ENCODE measurements around the gene ABCA13.
A peak's percentile ranks its signal among the peaks of the same experiment; 100 is the strongest.

Gene ABCA13

GRCh38 chr7:48528646-48529045 is 357.4 kb downstream of the ABCA13 start:
- DNase-seq: no peak

DNA sequence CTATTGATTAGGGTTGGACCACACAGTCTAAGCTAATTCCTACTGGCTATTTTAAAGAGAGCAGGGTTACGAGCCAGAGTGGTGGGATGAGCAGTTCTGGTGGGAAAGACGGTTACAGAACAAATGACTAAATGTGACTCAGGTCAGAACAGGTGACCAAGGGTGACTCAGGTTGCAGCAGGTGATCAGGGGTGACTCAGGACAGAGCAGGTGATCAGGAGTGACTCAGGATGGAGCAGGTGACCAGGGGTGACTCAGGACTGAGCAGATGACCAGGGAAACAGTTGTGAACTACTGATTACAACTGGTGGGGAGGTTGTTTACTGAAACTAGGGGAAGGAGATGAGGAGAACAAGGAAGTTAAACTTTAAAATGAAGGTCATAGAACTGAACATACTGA is 366.3 kb downstream of the ABCA13 start:
- DNase-seq: peak; percentile 92

DNA sequence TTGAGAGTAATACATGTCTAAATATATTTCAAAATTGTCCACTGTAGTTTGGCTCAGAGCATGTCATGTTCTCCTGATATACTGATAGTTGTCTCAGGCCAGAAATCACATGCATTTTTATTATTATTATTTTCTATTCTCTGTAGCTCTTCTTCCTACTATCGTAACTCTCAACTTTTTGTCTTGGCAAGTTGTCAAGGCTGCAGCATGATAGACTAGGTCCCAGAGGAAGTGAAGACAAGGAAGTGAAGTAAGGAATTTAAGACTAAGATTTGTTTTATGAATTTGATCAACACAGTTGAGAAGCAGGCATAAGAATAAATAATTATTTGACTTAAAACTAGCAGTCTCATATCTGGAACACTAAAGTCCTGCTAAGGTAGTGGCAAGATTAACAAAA is 369.5 kb downstream of the ABCA13 start:
- DNase-seq: no peak

DNA sequence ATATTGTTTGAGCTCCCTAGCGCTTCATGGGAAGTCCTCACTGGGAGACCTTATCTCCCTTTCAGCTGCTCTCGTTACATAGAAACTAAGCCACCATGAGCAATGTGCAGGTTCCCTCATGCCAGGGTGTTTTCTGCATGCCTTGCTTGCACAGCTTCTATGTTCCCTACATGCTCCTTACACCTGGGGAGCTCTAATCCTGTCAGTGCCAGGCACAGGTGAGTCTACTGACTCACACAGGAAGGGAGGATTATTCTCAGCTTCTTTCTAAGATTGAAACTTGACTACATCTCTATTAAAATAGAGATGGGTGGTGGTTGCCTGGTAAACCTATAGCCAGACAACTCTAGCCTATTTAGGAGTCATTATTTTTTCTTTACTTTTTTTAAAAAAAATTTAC is 377.4 kb downstream of the ABCA13 start:
- DNase-seq: no peak

DNA sequence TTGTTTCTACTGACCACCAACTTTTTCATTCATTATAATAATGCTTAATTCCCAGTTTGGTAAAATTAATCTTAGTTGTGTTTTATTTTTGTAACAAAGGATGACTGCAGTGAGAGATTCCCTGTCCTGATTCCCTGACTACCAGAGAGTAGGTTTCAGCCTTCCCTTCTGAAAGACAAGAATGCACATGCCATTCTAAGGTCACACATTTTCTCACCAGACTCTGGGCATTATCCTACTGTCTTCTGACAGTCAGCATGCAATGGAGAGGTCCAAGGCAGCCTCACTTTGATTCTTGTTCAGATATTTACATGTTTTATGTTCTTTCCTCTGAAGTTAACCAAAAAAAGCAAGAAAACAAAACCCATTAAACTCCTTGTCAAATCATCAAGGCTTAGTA is 380.4 kb downstream of the ABCA13 start:
- no peak for DNase-seq

GRCh38 chr7:48563334-48563733 is 392.1 kb downstream of the ABCA13 start:
- DNase-seq: no peak

DNA sequence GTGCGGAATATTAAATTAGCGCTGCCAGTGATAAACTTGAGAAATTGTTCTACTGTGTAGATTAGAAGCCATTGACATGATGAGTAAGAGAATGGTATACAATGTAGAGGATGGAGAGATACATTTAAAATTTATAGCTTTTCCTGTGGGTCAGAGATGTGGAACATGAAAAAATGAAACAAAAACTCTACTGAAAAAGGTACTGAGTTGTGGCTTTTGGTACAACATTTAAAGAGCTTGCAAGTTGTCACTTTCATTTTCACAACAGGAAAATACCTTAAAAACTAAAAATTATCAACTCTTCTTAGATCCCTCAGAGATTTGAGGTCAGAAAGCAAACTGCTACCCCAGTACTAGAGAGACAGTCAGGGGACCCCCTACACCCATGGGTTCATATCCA is 404.3 kb downstream of the ABCA13 start:
- no peak for DNase-seq

- DNase-seq: no peak
Observed at GRCh38 chr7:48587475-48587874, 416.2 kb downstream of the ABCA13 start.

DNA sequence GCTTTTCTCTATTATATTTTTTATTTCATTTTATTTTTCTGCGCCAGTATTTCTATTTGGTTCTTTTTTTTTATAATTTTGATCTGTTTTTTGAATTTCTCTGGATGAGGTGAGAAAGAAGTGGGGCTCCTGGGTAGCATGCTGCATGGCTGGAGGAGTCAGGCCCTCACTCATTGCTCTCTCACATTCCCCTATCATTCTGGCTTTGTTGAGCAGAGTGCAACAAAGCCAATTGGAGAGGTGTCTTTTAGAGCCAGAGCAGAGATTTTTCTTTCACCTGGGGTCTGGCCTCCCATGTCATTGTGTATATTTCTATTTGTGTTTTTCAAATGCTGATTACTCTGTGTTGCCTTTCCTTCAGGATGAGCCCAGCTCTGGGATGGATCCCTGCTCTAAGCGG is 423.1 kb downstream of the ABCA13 start:
- DNase-seq: no peak

DNA sequence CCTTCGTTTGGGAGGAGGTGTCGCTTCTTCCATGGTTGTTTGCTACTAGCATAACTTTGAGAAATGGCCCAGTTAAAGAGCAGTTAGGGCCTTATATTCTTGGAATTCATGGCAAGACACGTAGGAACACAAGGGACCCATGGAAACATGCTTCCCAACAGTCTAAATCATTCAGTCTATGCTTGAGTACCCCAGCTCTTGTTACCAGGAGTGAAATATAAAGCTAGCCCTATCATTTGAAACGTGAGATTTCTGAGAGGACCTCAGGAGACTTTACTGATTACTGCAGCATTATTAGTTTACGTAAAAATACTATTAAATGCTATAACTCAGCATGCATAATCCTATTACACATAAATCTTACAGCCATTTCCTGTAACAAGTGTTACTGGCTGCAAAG is 424.5 kb downstream of the ABCA13 start:
- no peak for DNase-seq

DNA sequence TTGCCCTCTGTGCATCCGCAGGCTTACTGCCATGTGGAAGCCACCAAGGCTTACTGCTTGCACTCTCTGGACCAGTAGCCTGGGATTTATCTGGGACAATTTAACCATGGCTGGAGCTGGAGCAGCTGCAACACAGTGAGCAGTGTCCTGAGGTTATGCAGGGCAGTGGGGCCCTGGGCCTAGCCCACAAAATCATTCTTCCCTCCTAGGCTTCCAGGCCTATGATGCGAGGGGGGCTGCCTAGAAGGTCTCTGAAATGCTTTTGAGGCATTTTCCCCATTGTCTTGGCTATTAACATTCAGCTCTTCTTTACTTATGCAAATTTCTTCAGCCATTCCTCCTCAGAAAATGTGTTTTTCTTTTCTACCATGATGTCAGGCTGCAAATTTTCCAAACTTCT is 439.4 kb downstream of the ABCA13 start:
- DNase-seq: no peak

GRCh38 chr7:48611993-48612392 is 440.7 kb downstream of the ABCA13 start:
- no peak for DNase-seq

DNA sequence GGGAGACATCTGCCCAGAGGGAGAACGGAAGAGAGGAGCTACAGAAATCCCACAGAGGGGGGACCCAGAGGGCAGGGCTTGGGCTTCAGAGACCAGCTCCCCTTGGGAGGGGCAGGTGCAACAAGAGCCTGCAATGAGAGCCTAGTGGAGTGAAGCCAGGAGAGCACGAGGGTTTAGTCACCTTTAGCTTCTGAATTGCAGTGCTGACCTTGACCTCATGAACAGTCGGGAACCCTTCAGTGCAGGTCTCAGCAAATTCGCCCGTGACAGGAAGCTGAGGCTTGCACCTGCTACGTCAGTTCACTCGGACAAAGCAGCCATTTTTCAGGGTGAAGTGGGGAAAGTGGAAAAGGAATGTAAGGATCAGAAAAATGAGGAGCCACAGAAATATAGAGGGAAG is 446.2 kb downstream of the ABCA13 start:
- DNase-seq: no peak

DNA sequence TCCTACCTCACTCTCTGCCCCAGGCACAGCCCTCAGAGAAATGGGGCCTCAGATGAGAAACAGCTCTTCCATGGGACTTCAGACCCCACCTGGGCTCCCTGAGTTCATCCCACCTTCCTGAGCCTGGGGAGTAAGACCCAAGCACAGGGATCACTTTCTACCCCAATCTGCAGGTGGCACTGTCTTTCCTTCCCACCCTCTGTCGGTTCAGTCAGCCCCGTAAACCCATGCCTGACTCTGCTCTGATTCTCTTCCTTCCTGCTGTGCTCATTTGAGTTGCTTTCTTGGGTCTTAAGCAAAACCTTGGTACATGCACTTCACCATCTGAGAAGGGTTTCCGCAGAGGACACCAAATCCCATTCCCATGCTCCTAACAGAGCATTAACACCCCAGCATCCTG is 446.7 kb downstream of the ABCA13 start:
- DNase-seq: no peak

GRCh38 chr7:48621076-48621475 is 449.8 kb downstream of the ABCA13 start:
- no peak for DNase-seq

DNA sequence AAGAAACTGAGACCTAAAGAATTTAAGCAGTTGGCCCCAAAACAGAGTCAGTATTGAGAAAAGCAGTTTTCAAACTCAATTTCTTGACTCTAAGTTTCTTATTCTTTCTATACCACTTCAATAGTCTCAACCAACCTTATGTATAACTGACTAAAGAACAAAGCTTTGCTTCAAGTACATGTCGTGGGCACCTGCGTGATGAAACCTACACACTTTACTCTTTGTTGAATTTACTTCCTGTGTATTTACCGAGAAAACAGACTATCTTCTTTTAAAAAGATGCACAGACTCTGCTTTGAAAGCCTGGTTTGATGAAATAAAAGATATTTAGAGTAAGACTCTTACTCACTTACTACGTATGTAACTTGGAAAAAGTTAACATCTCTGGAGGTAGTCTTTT is 455.9 kb downstream of the ABCA13 start:
- no peak for DNase-seq

GRCh38 chr7:48628793-48629349 is 457.6 kb downstream of the ABCA13 start:
- no peak for DNase-seq

DNA sequence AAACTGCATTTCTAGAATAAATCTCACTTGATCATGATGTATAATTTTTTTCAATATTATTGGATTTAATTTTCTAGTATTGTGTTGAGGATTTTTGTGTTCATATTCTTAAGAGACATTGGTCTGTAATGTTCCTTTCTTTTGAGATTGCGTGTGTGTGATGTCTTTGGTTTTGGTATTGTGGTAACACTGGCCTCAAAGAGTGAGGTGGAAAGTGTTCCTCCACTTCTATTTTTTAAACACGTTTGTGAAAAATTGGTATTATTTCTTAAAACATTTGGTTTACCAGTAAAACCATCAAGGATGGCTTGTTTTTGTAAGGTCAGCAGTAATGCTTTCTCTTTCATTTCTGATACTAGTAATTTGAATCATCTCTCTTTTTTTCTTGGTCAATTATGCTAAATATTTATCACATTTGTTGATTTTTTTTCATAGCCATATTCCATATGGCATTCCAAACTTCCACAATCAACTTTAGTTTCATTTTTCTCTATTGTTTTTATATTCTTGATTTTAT is 462.9 kb downstream of the ABCA13 start:
- DNase-seq: no peak

DNA sequence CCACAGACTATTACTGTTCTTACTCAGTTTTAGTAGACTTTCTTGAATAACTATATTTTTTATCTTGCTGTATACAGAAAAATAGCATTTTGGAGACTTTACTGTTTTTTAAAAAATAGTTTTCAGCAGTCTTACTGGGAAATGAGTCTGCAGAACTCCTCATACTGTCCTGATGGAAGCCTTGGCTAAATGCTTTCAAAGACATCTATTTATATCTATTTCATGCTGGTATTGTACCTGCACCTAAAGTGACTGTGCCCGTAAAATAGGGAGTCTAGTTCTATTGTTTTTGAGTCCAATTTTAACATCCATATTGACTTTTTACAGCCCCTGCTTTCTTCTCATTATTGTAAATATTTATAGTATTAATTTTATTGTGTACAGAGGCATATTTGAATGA is 464.5 kb downstream of the ABCA13 start:
- DNase-seq: no peak

- peak; percentile 86 for DNase-seq
Observed at GRCh38 chr7:48636391-48637015, 465.2 kb downstream of the ABCA13 start.

GRCh38 chr7:48637382-48637781 is 466.1 kb downstream of the ABCA13 start:
- no peak for DNase-seq

DNA sequence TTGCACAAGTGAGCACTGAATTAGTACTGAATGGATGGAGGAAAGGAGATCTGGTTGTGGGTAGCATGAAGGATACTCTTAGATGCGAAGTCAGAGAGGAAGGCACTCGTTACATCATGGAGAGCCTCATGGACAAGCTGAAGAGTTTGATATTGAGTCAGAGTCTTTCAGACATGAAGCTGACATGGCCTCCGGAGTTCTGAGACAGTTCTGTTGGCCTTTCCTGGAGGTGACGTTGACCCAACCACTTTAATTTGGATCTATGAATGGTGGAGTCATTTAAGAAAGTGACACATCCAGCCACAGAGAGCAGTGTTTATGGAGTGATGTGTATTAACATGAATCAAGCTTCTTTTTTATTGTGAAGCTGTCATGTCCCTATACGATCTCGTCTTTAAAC is 466.8 kb downstream of the ABCA13 start:
- DNase-seq: no peak

DNA sequence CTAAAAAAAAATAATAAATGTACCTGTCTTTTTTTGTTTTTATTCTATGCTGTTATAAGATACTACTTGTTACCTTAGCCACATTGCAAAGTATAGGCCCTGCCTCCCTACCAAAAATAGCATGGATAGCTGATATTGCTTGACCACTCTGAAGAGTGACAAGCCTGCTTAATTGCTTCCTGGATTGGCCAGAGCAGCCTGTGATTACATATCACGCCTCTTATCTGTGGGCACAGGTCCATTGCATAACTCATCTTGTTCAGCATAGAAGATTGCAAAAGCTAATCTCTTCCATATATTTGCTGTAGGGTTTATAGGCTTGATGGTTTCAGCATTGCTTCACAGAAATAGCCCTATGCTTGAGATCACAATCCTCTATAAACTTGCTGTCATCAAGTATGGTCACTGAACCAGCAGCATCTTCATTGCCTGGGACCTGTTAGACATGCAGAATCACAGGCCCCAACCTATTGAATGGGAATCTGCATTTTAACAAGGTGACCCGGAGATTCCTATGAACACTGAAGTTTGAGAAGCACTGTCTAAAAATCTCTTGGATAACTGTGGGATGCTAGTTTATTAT is 472.3 kb downstream of the ABCA13 start:
- no peak for DNase-seq

DNA sequence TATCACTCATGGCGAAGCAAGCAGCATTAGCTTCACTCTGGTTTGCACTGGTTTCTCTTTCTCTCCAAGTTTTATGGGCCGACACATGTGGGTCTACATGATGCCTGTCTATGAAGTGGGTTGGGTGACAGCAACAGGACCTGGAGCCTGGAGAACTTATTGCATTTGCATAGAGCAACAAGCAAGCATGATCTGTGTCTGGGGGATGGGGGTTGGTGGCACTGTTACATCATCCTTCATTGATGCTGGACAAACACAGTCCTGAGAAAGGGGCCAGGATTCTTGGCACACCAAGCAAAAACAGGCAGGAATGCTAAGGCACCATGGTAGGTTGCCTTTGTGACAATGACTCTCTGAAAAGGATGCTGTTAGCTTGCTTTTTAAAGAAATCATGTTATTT is 486.9 kb downstream of the ABCA13 start:
- DNase-seq: no peak

All from islet precursor cell (in vitro differentiated cells).